ENCODE measurements around the gene CUEDC1.

GRCh38 chr17:57876023-57876865, 79.0 kb downstream of the CUEDC1 start:
- TF ChIP-seq CTCF (IDR thresholded peaks at IDR 0.05; ENCODE audit: low read depth, low read length) (no peak), EZH2phosphoT487 (IDR thresholded peaks at IDR 0.05; ENCODE audit: low read depth) (no peak)

Data from OCI-LY3 (cell line).